PFSK-1 (cell line): ENCODE measurements around the gene BNC2.

Experiments
- FOXP2 ChIP-seq: optimal IDR thresholded peaks from 2 replicates; pipeline ENCODE3; 2011; ENCODE audit warnings: borderline replicate concordance, control low read depth, inconsistent platforms; ENCODE audit not compliant: insufficient read depth; ENCODE audit errors: extremely low read length, extremely low read depth
- POLR2AphosphoS5 ChIP-seq: IDR thresholded peaks from 2 replicates; pipeline ENCODE4 v1.6.1; 2012; ENCODE audit warnings: low read depth, mild to moderate bottlenecking, control low read depth, low read length, moderate library complexity
- REST ChIP-seq, 2 experiments: IDR thresholded peaks; 2 replicates each; pipeline versions ENCODE4 v1.6.1 to v1.8.0; 2011 to 2012; ENCODE audit warnings: low read depth in 2 of 2, low read length in 2 of 2, control low read depth in 1 of 2, inconsistent platforms in 1 of 2, mild to moderate bottlenecking in 1 of 2, moderate library complexity in 1 of 2; ENCODE audit not compliant: insufficient read depth in 1 of 2
- SIN3A ChIP-seq: IDR thresholded peaks from 2 replicates; pipeline ENCODE4 v1.6.1; 2012; ENCODE audit warnings: mild to moderate bottlenecking, low read length, moderate library complexity, borderline replicate concordance; ENCODE audit not compliant: insufficient read depth
- TAF1 ChIP-seq: IDR thresholded peaks from 2 replicates; pipeline ENCODE4 v1.6.1; 2012; ENCODE audit warnings: low read length, control low read depth, borderline replicate concordance; ENCODE audit not compliant: insufficient read depth

Gene BNC2

GRCh38 chr9:16846986-16847385 lies 23.5 kb downstream of the BNC2 start:
- TF ChIP-seq REST (IDR thresholded peaks at IDR 0.05; ENCODE audit: insufficient read depth in 1 of 2, low read depth in 2 of 2, low read length in 2 of 2) (no peak), TAF1 (no peak), FOXP2 (no peak), POLR2AphosphoS5 (no peak), SIN3A (no peak)

GRCh38 chr9:16846367-16846766 lies 24.1 kb downstream of the BNC2 start:
- TF ChIP-seq SIN3A, result no peak
- no peak for TF ChIP-seq TAF1
- no peak for TF ChIP-seq REST (IDR thresholded peaks at IDR 0.05; ENCODE audit: insufficient read depth in 1 of 2, low read depth in 2 of 2, low read length in 2 of 2)
- TF ChIP-seq POLR2AphosphoS5, result no peak
- TF ChIP-seq FOXP2, result no peak

GRCh38 chr9:16834817-16835216 lies 35.7 kb downstream of the BNC2 start:
- TF ChIP-seq POLR2AphosphoS5 (no peak), SIN3A (no peak)

GRCh38 chr9:16833296-16833835 lies 37.1 kb downstream of the BNC2 start:
- no peak for TF ChIP-seq SIN3A
- no peak for TF ChIP-seq POLR2AphosphoS5
- no peak for TF ChIP-seq REST (IDR thresholded peaks at IDR 0.05; ENCODE audit: insufficient read depth in 1 of 2, low read depth in 2 of 2, low read length in 2 of 2)
- no peak for TF ChIP-seq FOXP2
- TF ChIP-seq TAF1, result no peak

- no peak for TF ChIP-seq TAF1
- no peak for TF ChIP-seq SIN3A
- TF ChIP-seq FOXP2, result no peak
- TF ChIP-seq POLR2AphosphoS5, result no peak
- TF ChIP-seq REST (IDR thresholded peaks at IDR 0.05; ENCODE audit: insufficient read depth in 1 of 2, low read depth in 2 of 2, low read length in 2 of 2), result no peak
Measured at GRCh38 chr9:16832101-16832500, 38.4 kb downstream of the BNC2 start.
